Measurements from ENCODE around the gene VSTM2L. TPM values are rescaled to one million over a fixed set of nuclear protein-coding genes. Genes with fewer than 3 reads are reported as not detected.

VSTM2L gene
- total and polyA plus RNA-seq, 4 donors = 8.0 to 71.6 (median 31.4) TPM

DNA sequence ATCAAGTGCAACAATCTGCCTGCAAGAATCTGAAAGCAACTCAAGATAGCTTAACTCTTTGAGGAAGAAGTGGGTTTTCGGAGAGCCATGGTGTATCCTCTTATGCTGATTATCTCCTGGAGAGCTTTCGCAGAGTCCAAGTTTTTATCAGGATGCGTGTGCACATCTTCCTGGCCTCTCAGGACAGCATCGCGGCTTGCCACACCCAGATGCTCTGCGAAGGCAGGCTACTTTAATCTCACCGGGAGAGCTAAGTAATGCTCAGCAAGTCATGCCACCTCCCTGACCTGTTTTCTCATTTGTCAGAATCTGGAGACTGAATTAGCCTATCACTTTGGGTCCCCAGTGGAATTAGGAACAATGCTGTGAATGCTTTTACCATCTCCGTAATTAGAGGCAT is 77.5 kb downstream of the VSTM2L start:
- Histone ChIP-seq H3K9me3 (ENCODE audit: control insufficient read depth in 4 of 4, insufficient read depth in 3 of 4, low read length in 3 of 4) (peaks cover 0 to 2% (median 0%) of the 10 kb centered on the region in 4 donors), H3K4me3 (no peak overlapping the region), H3K4me1 (ENCODE audit: control insufficient read depth in 5 of 5, insufficient read depth in 5 of 5, low read length in 5 of 5) (peaks cover 0 to 13% (median 6%) of the 10 kb centered on the region in 5 donors), H3K27ac (ENCODE audit: low read depth in 1 of 2, low read length in 1 of 2) (no peak overlapping the region), H3K27me3 (ENCODE audit: control insufficient read depth in 3 of 3, insufficient read depth in 3 of 3, low read length in 2 of 3) (no peaks in the 10 kb centered on the region), H3K9ac (ENCODE audit: insufficient read depth in 1 of 2, low read length in 2 of 2) (no peak overlapping the region), H3K36me3 (ENCODE audit: control insufficient read depth in 4 of 4, insufficient read depth in 4 of 4, low read length in 4 of 4) (peaks cover 0 to 12% (median 4%) of the 10 kb centered on the region in 4 donors)
- TF ChIP-seq, protein P1, sequence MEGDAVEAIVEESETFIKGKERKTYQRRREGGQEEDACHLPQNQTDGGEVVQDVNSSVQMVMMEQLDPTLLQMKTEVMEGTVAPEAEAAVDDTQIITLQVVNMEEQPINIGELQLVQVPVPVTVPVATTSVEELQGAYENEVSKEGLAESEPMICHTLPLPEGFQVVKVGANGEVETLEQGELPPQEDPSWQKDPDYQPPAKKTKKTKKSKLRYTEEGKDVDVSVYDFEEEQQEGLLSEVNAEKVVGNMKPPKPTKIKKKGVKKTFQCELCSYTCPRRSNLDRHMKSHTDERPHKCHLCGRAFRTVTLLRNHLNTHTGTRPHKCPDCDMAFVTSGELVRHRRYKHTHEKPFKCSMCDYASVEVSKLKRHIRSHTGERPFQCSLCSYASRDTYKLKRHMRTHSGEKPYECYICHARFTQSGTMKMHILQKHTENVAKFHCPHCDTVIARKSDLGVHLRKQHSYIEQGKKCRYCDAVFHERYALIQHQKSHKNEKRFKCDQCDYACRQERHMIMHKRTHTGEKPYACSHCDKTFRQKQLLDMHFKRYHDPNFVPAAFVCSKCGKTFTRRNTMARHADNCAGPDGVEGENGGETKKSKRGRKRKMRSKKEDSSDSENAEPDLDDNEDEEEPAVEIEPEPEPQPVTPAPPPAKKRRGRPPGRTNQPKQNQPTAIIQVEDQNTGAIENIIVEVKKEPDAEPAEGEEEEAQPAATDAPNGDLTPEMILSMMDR (IDR thresholded peaks at IDR 0.05; ENCODE audit: control extremely low read depth, extremely low read depth) = no peak
- 85 to 91% methylated on average over 8 of the region's 8 CpGs for WGBS, 2 donors
- DNase-seq (no peak), ATAC-seq (ENCODE audit: insufficient read depth, low FRiP score) (no peak)

DNA sequence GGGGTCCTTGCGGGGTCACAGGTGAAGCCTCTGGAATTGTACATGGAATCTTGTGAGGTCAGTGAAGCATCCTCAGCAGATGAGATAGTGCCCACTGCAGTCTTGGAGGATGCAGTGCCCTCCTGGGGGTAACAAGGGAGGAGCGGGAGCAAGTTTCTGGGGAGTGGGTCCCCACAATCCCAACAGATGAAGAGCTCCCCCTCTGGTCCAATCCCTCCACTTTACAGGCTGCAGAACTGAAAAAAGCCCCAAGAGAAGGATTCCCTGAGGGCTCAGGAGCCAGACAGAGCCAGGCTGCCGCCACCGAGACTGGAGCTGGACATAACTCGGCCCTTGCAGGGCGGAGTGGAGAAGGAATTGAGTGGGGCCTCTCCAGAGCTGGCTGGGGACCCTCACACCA is 77.9 kb downstream of the VSTM2L start:
- Histone ChIP-seq H3K36me3 (ENCODE audit: control insufficient read depth in 4 of 4, insufficient read depth in 4 of 4, low read length in 4 of 4) (peaks cover 0 to 12% (median 4%) of the 10 kb centered on the region in 4 donors), H3K4me3 (no peak overlapping the region), H3K9me3 (ENCODE audit: control insufficient read depth in 4 of 4, insufficient read depth in 3 of 4, low read length in 3 of 4) (peaks cover 0 to 2% (median 0%) of the 10 kb centered on the region in 4 donors), H3K4me1 (ENCODE audit: control insufficient read depth in 5 of 5, insufficient read depth in 5 of 5, low read length in 5 of 5) (peaks cover 0 to 15% (median 6%) of the 10 kb centered on the region in 5 donors), H3K27me3 (ENCODE audit: control insufficient read depth in 3 of 3, insufficient read depth in 3 of 3, low read length in 2 of 3) (no peaks in the 10 kb centered on the region), H3K27ac (ENCODE audit: low read depth in 1 of 2, low read length in 1 of 2) (no peak overlapping the region), H3K9ac (ENCODE audit: insufficient read depth in 1 of 2, low read length in 2 of 2) (no peak overlapping the region)
- TF ChIP-seq, protein P1 (IDR thresholded peaks at IDR 0.05; ENCODE audit: control extremely low read depth, extremely low read depth) = no peak
- DNase-seq (no peak), ATAC-seq (ENCODE audit: insufficient read depth, low FRiP score) (no peak)
- 97 to 98% methylated on average over 6 of the region's 6 CpGs for WGBS, 2 donors

DNA sequence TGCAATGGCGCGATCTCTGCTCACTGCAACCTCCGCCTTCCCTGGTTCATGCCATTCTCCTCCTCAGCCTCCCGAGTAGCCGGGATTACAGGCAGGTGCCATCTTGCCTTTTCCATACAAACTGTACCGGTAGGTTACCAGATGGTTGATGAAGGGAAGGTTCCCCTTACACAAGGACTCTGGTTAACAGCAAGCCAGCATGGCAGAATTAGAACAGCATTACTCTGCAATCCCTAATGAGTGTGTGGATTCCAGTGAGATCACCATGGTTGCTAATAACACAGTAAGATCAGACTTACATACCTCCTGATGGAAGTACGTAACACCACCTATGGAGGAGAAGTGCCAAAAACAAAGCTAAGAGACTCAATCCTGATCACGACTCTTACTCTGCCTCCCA is 78.6 kb downstream of the VSTM2L start:
- 97% methylated on average over 8 of the region's 8 CpGs for WGBS, 2 donors
- no peak for DNase-seq

More for the DNA sequence above, 78.6 kb downstream of the VSTM2L start:
- no peak for ATAC-seq (ENCODE audit: insufficient read depth, low FRiP score)
- Histone ChIP-seq H3K4me1 (ENCODE audit: control insufficient read depth in 5 of 5, insufficient read depth in 5 of 5, low read length in 5 of 5) (peaks cover 0 to 22% (median 11%) of the 10 kb centered on the region in 5 donors), H3K9ac (ENCODE audit: insufficient read depth in 1 of 2, low read length in 2 of 2) (no peak overlapping the region), H3K27me3 (ENCODE audit: control insufficient read depth in 3 of 3, insufficient read depth in 3 of 3, low read length in 2 of 3) (no peaks in the 10 kb centered on the region), H3K27ac (ENCODE audit: low read depth in 1 of 2, low read length in 1 of 2) (no peak overlapping the region), H3K36me3 (ENCODE audit: control insufficient read depth in 4 of 4, insufficient read depth in 4 of 4, low read length in 4 of 4) (peaks cover 0 to 10% (median 4%) of the 10 kb centered on the region in 4 donors), H3K4me3 (no peak overlapping the region), H3K9me3 (ENCODE audit: control insufficient read depth in 4 of 4, insufficient read depth in 3 of 4, low read length in 3 of 4) (peaks cover 0 to 2% (median 0%) of the 10 kb centered on the region in 4 donors)
- TF ChIP-seq, protein P1 (IDR thresholded peaks at IDR 0.05; ENCODE audit: control extremely low read depth, extremely low read depth) = no peak
